Skeletal muscle cell (primary cell): ENCODE measurements around the gene COPS2.

Experiments
- DNase-seq: peaks from one replicate; pipeline ENCODE4 v3.0.0-alpha.2; 2010; ENCODE audit warnings: low read depth
- H3K4me3 ChIP-seq: 2 replicates; pipeline ENCODE4 v1.5.1; 2011; ENCODE audit warnings: low read depth, mild to moderate bottlenecking, control low read depth, low read length, moderate library complexity

The COPS2 gene

GRCh38 chr15:49164865-49165264, 9.5 kb upstream of the COPS2 start:
- no peak overlapping the region for H3K4me3 ChIP-seq
- no peak for DNase-seq

- no peak overlapping the region for H3K4me3 ChIP-seq
- no peak for DNase-seq
Observed at GRCh38 chr15:49163678-49164077, 8.3 kb upstream of the COPS2 start.

- no peak for DNase-seq
- peak overlapping the region; percentile 90 for H3K4me3 ChIP-seq
Observed at GRCh38 chr15:49155834-49156627, 632 bp upstream of the COPS2 start.

- peak overlapping the region; percentile 90 for H3K4me3 ChIP-seq
Observed at GRCh38 chr15:49154799-49155109, 645 bp downstream of the COPS2 start.

GRCh38 chr15:49154359-49154758, 1.0 kb downstream of the COPS2 start:
- peak overlapping the region; percentile 90 for H3K4me3 ChIP-seq

More at GRCh38 chr15:49154799-49155109, 645 bp downstream of the COPS2 start:
- no peak for DNase-seq

GRCh38 chr15:49152552-49153312, 2.7 kb downstream of the COPS2 start:
- no peak for DNase-seq
- H3K4me3 ChIP-seq: no peak overlapping the region

More at GRCh38 chr15:49154359-49154758, 1.0 kb downstream of the COPS2 start:
- DNase-seq: no peak

- no peak for DNase-seq
- H3K4me3 ChIP-seq: no peak overlapping the region
Observed at GRCh38 chr15:49151831-49152230, 3.6 kb downstream of the COPS2 start.

GRCh38 chr15:49148727-49149126, 6.7 kb downstream of the COPS2 start:
- H3K4me3 ChIP-seq: no peak overlapping the region
- no peak for DNase-seq

GRCh38 chr15:49148298-49148697, 7.1 kb downstream of the COPS2 start:
- no peak overlapping the region for H3K4me3 ChIP-seq
- no peak for DNase-seq

- H3K4me3 ChIP-seq: no peak overlapping the region
- DNase-seq: no peak
Observed at GRCh38 chr15:49145651-49146609, 9.5 kb downstream of the COPS2 start.

GRCh38 chr15:49137861-49138260, 17.5 kb downstream of the COPS2 start:
- no peak overlapping the region for H3K4me3 ChIP-seq
- no peak for DNase-seq

- no peak overlapping the region for H3K4me3 ChIP-seq
- peak; percentile 24 for DNase-seq
Observed at GRCh38 chr15:49135911-49136310, 19.5 kb downstream of the COPS2 start.

- no peak for DNase-seq
- no peak overlapping the region for H3K4me3 ChIP-seq
Observed at GRCh38 chr15:49135342-49135857, 20.0 kb downstream of the COPS2 start.

- no peak overlapping the region for H3K4me3 ChIP-seq
- DNase-seq: no peak
Observed at GRCh38 chr15:49134683-49135341, 20.6 kb downstream of the COPS2 start.

- DNase-seq: no peak
- H3K4me3 ChIP-seq: no peak overlapping the region
Observed at GRCh38 chr15:49131403-49131802, 24.0 kb downstream of the COPS2 start.

- DNase-seq: no peak
- no peak overlapping the region for H3K4me3 ChIP-seq
Observed at GRCh38 chr15:49124371-49124770, 31.0 kb downstream of the COPS2 start.

GRCh38 chr15:49122541-49123062, 32.8 kb downstream of the COPS2 start:
- no peak for DNase-seq
- H3K4me3 ChIP-seq: no peak overlapping the region

GRCh38 chr15:49121901-49122300, 33.5 kb downstream of the COPS2 start:
- no peak for DNase-seq
- no peak overlapping the region for H3K4me3 ChIP-seq

GRCh38 chr15:49120832-49121231, 34.6 kb downstream of the COPS2 start:
- no peak for DNase-seq
- H3K4me3 ChIP-seq: no peak overlapping the region
